OCI-LY7 (cell line): ENCODE data around the gene CD22. TPM values are rescaled to one million over a fixed set of nuclear protein-coding genes. Genes with fewer than 3 reads are reported as not detected.

Experiments
- BruUV-seq: library from RNA; stranded (reverse); fragments of 400-500 nt; replicated peaks from 2 replicates; lab custom pipeline; 2021; lab: Mats Ljungman, UMichigan
- CTCF ChIA-PET: fragments of 300-600 bp; sonication (Branson Sonifier 250); formaldehyde crosslinking; loops from one replicate; lab custom pipeline; 2022; ENCODE audit warnings: antibody characterized with exemption; ENCODE audit not compliant: unreplicated experiment; lab: Charles Lee
- POLR2A ChIA-PET: fragments of 300-600 bp; sonication (Branson Sonifier 250); formaldehyde crosslinking; loops from one replicate; lab custom pipeline; 2022; ENCODE audit warnings: antibody characterized with exemption; lab: Charles Lee
- DNase-seq: peaks from one replicate; pipeline ENCODE4 v3.0.0-alpha.2; 2015; ENCODE audit warnings: low spot score
- H2AFZ ChIP-seq: fragments of 200-600 bp; sonication (generic), shearing (Covaris generic); 2 replicates; pipeline ENCODE4 v1.6.1; 2014; ENCODE audit warnings: mild to moderate bottlenecking, antibody characterized with exemption, low read length, moderate library complexity
- H3K27ac ChIP-seq: fragments of 200-600 bp; sonication (generic); 2 replicates; pipeline ENCODE4 v1.5.1; 2014; ENCODE audit warnings: mixed run types, low read depth, mild to moderate bottlenecking, moderate library complexity, low read length, inconsistent platforms; ENCODE audit not compliant: poor library complexity, severe bottlenecking
- H3K36me3 ChIP-seq: fragments of 200-600 bp; sonication (generic); 2 replicates; pipeline ENCODE4 v1.6.1; 2014; ENCODE audit warnings: mild to moderate bottlenecking, antibody characterized with exemption, low read length, moderate library complexity, mixed read lengths; ENCODE audit not compliant: insufficient read depth
- H3K4me1 ChIP-seq: fragments of 200-600 bp; sonication (generic); 2 replicates; pipeline ENCODE4 v1.5.1; 2014; ENCODE audit warnings: mild to moderate bottlenecking, low read length; ENCODE audit not compliant: insufficient read depth, poor library complexity, severe bottlenecking
- H3K4me2 ChIP-seq: fragments of 200-600 bp; sonication (generic); 2 replicates; pipeline ENCODE4 v1.6.1; 2014; ENCODE audit warnings: mild to moderate bottlenecking, low read length
- H3K4me3 ChIP-seq: fragments of 200-600 bp; sonication (generic); 2 replicates; pipeline ENCODE4 v1.5.1; 2014; ENCODE audit warnings: mild to moderate bottlenecking, low read depth, low read length; ENCODE audit not compliant: poor library complexity, severe bottlenecking
- H3K79me2 ChIP-seq: fragments of 200-600 bp; sonication (generic); 2 replicates; pipeline ENCODE4 v1.6.1; 2016; ENCODE audit warnings: low read depth, mild to moderate bottlenecking, low read length, moderate library complexity, mixed read lengths; ENCODE audit not compliant: insufficient read depth
- H3K9me2 ChIP-seq: fragments of 200-600 bp; sonication (generic); 2 replicates; pipeline ENCODE4 v1.6.1; 2016; ENCODE audit warnings: mild to moderate bottlenecking, low read length, mixed read lengths; ENCODE audit not compliant: insufficient read depth
- H3K9me3 ChIP-seq: fragments of 200-600 bp; sonication (generic); 2 replicates; pipeline ENCODE4 v1.6.1; 2014; ENCODE audit warnings: mild to moderate bottlenecking, mixed run types, low read length, mixed read lengths
- H4K20me1 ChIP-seq: fragments of 200-600 bp; sonication (generic); 2 replicates; pipeline ENCODE4 v1.6.1; 2014; ENCODE audit warnings: mild to moderate bottlenecking, antibody characterized with exemption, low read length, moderate library complexity, mixed read lengths; ENCODE audit not compliant: insufficient read depth
- CTCF ChIP-seq: fragments of 200-600 bp; sonication (generic); conservative IDR thresholded peaks from 2 replicates; pipeline ENCODE4 v1.5.1; 2014; ENCODE audit warnings: mild to moderate bottlenecking, antibody characterized with exemption, low read length, moderate library complexity, mixed read lengths
- EZH2phosphoT487 ChIP-seq: fragments of 200-600 bp; sonication (generic); IDR thresholded peaks from 2 replicates; pipeline ENCODE4 v1.6.1; 2018; ENCODE audit warnings: low read depth, borderline replicate concordance, mild to moderate bottlenecking, mixed run types, antibody characterized with exemption, low read length, moderate library complexity, mixed read lengths
- intact Hi-C: fragments of 100-400 bp; cut with micrococcal nuclease; formaldehyde crosslinking; loops from one replicate; pipeline ENCODE4 v1.10.0; 2022; ENCODE audit not compliant: unreplicated experiment
- total RNA-seq, 2 experiments: library from RNA; depleted of rRNA in 1 of 2; stranded (reverse); fragments of >200 nt in 1 of 2; shearing (Covaris generic) in 1 of 2; gene quantifications; 2 replicates each; pipeline ENCODE4 v1.2.3, GENCODE V29; 2014 to 2022

CD22 gene
- total RNA-seq, 2 experiments from 2014 or later, result 413 to 972 TPM

- intact Hi-C loops, result loop anchor here (1.0 kb wide), 2 partner anchors 116 to 143 kb away; no protein-coding TSS in a partner anchor
- no peaks in the 10 kb centered on the region for H3K9me2 ChIP-seq
- CTCF ChIA-PET, result interaction anchor here (0.8 kb wide), 1 partner anchor 142 kb away, joined by 3 read pairs; no protein-coding TSS in a partner anchor
- H3K4me2 ChIP-seq, result peak overlapping the region; percentile 38; the same call in 1 of the 2 replicates
- 0 out of 2 replicates have a peak overlapping the region, but pooled peaks have one; percentile 29 for H2AFZ ChIP-seq
- peak overlapping the region; percentile 27 for H3K27ac ChIP-seq
- H3K79me2 ChIP-seq, result no peaks in the 10 kb centered on the region
- H3K9me3 ChIP-seq, result 0 out of 2 replicates have a peak, but pooled peaks cover 4% of the 10 kb centered on the region
- H3K36me3 ChIP-seq, result peaks cover 24% of the 10 kb centered on the region
- POLR2A ChIA-PET, result interaction anchor here (0.5 to 1.2 kb wide), 4 partner anchors 98 to 142 kb away, joined by 3 to 9 read pairs (median 4); no protein-coding TSS in a partner anchor
- H4K20me1 ChIP-seq, result no peaks in the 10 kb centered on the region; the same call in 1 of the 2 replicates
- DNase-seq, result peak; percentile 78
- no TSS peak for BruUV-seq
- TF ChIP-seq EZH2phosphoT487 (no peak), CTCF (peak; percentile 92)
- H3K4me3 ChIP-seq, result no peak overlapping the region
- H3K4me1 ChIP-seq, result peaks cover 54% of the 10 kb centered on the region
Measured at GRCh38 chr19:35352448-35353304, 23.7 kb downstream of the CD22 start.

- Histone ChIP-seq H3K4me1 (peaks cover 49% of the 10 kb centered on the region), H3K27ac (no peak overlapping the region), H2AFZ (no peak overlapping the region), H3K4me2 (no peak overlapping the region), H3K9me3 (0 out of 2 replicates have a peak, but pooled peaks cover 4% of the 10 kb centered on the region), H3K36me3 (peaks cover 14% of the 10 kb centered on the region), H3K79me2 (no peaks in the 10 kb centered on the region), H4K20me1 (no peaks in the 10 kb centered on the region), H3K9me2 (no peaks in the 10 kb centered on the region), H3K4me3 (no peak overlapping the region)
- intact Hi-C loops, result no loop called here
- POLR2A ChIA-PET, result interaction anchor here (0.9 to 1.2 kb wide), 2 partner anchors 106 to 141 kb away, joined by 3 read pairs; no protein-coding TSS in a partner anchor
- TF ChIP-seq CTCF (no peak), EZH2phosphoT487 (no peak)
- BruUV-seq, result no TSS peak
- DNase-seq, result no peak
- CTCF ChIA-PET, result no interaction called here
Measured at GRCh38 chr19:35353635-35354034, 24.6 kb downstream of the CD22 start.
